IPS-NIHi7 (cell line): Measurements from ENCODE around the gene FMN1.
"Not testable (repeated sequence)": the region's sequence is repeated elsewhere in the genome, so short reads cannot be mapped to it uniquely, and the experiment has no call there.

Source experiments
- DNase-seq: peaks from one replicate; pipeline ENCODE4 v3.0.0; 2012; ENCODE audit warnings: mixed read lengths; ENCODE audit errors: extremely low spot score

Gene FMN1

GRCh38 chr15:33089878-33090757, 104.4 kb downstream of the FMN1 start:
- DNase-seq: no peak

DNA sequence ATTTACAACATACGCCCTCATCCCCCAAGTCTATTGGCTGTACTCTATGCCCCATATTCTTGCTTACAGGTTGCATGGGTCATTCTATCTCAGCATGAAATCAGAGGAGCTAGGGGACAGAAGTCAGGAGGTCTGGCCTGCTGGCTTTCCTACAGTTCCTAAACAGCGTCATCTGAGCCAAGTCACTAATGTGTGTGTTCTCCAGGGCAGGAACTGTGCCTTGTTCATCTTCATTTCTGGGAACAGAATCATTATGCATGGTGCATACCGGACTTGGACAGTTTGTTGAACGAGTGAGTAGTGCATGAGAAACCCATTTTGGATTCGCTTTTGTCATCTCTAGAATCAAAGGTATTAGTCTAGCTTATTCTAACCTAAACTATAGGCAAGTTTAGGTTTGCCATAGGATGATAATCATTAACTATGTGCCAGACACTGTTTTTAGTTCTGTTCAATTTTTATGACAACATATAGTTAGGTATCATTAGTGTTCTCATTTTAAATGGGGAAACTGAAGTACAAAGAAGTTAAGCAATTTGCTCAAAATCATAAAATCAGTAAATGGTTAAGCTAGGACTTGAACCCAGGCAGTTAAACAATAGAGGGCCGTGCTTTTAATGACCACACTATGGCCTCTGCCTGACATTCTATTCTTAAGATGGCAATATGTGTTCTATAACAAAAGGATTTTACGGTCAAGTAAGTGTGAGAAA, 105.2 kb downstream of the FMN1 start:
- DNase-seq: no peak

- peak; percentile 40 for DNase-seq
Observed at GRCh38 chr15:33086500-33087121, 107.9 kb downstream of the FMN1 start.

DNA sequence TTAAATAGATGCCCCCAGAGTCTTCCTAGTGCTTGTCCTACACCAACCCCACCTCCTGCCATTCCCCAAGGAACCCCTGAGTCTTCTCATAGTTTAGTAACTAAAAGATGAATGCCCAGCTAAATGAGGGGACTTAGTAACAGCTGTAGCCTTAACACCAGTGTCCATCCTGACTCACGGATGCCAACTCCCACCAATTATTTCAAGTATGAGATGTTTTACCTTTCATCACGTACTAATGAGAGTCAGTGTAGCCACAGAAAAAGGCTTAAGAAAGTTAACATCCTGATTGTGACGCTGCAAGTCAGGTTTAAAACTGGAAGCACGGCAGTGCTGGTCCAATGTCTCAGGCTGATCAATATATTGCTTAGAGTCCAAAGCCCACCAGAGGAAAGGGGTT, 109.9 kb downstream of the FMN1 start:
- DNase-seq: no peak

GRCh38 chr15:33083232-33084081, 111.1 kb downstream of the FMN1 start:
- no peak for DNase-seq

GRCh38 chr15:33080006-33080405, 114.5 kb downstream of the FMN1 start:
- DNase-seq: no peak

DNA sequence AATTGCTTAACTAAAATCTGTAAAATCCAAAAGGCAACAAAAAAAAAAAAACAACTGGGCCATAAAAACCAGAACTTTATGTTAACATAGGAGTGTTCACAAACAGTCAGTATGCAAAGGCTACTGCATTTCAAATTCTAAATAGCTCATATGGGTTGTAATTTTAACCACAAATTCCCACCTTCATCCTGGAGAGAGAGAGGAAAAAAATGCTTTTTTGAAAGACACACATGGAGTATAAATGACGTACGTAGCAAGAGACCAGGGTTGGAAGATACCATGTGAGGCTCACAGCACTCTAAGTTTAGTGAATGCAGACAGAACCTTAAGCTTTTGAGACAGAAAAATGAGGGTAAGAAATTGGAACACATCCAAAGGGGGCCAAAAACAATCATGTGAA, 115.9 kb downstream of the FMN1 start:
- no peak for DNase-seq

GRCh38 chr15:33076937-33077336, 117.6 kb downstream of the FMN1 start:
- DNase-seq: no peak

- DNase-seq: peak; percentile 54
Observed at GRCh38 chr15:33074942-33075341, 119.6 kb downstream of the FMN1 start.

DNA sequence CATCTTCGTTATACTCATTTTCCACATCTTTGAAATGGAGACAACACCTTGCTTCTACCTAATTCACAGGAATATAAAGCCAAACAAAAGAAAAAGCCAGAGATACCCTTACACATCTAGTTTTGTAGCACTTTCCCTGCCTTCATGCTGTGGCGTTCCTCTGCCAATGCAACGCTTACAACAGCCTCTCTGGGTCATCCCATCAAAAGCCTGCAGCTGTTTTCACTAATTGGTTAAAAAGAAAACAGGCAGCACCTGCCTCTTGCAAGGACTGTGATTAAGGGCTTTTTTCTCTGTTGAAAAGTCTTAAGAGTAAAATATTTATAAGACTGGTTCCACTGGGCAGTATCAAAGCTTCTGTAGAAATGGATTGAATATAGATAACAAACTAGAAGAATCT, 120.3 kb downstream of the FMN1 start:
- DNase-seq: no peak

DNA sequence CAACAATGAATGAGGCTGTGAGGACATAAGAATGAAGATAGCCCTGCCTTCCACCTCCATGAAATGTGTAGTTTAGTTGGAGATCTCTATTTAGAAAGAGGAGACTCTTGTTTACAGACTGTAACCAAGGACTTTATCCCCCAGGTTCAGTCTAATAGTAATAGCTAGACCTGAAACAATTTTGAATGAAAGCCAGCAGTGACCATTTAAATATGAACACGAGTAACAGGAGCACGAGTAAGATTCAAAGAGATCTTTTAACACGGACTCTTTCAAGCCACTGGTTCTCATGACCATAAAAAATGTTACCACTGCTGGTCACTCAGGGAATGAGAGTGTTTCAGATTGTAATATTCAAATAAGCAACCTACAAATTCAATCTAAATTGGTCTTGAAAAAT, 123.1 kb downstream of the FMN1 start:
- no peak for DNase-seq

DNA sequence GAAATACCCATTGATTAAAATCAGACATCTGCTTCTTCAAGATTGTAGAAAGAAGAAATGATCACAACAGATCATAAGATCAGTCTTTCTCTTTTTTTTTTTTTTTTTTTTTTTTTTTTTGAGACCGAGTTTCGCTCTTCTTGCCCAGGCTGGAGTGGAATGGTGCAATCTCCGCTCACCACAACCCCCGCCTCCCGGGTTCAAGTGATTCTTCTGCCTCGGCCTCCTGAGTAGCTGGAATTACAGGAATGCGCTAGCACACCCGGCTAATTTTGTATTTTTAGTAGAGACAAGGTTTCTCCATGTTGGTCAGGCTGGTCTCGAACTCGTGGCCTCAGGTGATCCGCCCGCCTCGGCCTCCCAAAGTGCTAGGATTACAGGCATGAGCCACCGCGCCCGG, 124.6 kb downstream of the FMN1 start:
- DNase-seq: not testable (repeated sequence)

DNA sequence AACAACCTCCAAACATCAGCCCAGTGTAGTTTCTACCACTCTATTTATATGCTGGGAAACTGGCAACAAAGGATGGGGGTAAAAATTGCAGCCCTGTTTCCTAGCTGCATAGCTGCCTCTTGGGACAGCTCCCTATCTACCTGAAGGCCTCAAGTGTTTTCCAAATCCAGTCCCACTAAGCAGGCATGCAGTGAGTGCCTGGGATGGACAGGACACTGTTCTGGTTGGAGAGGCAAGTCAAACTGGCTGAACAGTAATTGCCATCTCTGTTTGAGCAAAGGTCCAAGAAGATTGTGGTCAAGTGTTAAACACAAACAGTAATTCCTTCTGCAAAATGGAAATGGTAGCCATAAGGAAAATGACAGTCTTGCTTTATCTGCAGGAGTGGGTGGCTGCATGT, 125.4 kb downstream of the FMN1 start:
- no peak for DNase-seq

DNA sequence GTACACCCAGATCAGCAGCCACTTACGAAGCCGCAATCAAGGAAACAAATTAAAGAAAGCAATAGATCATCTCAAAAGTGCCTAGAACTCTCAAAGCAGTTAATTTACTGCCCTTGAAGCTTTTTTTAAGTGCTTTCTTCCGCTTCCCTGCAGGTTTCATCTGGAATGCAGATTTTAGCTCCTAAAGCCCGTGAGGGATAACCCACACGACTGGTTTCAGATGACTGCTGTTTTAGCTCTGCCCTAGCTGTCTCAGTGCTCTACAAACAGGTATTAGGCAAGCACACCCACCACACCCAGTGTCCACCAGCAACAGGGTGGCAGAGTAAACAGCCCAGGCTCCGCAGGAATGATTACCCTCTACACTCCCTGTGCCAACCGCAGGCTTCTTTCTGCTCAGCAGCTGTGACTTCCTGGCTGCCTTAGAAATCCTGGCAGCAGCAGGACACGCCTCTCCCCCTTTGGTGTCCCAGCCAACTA, 126.0 kb downstream of the FMN1 start:
- DNase-seq: peak; percentile 55

- peak; percentile 68 for DNase-seq
Observed at GRCh38 chr15:33068007-33068481, 126.5 kb downstream of the FMN1 start.

DNA sequence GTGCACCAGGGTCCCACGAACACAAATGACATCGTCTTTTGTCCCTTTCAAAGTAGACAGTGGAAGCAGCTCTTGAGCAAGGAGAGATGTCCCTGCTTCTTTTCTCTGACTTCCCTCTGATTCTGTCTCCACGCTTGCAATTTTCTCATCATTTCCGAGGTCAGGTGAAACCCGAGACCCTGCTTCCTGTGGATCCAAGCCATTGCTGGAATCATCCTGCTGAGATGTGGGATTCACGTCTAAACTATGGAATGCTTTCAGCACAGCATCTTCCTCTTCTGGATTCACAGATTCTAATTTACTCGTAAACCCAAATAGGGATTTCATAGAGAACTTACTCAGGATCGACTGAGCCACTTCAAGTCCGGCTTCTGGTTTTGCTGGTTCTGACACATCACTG, 127.1 kb downstream of the FMN1 start:
- DNase-seq: no peak

DNA sequence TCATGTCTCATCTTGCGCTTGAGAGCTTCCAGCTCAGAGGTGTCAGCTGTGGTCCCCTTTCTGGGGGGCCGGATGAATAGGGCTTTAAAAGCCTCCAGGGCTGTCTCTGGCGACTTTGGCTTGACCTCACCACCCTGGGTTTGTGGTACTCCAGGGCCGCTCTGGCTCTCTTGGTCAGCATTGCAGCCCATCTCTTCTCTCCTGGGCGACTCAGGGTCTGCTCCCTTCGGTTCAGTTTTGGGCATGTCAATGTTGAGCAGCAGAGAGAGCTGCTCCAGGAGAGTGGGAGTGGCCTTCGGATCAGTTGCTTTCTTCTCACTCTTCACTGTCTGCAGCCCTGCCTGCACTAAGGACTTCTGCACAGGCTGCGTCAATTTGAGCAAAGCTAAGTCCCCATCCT, 127.9 kb downstream of the FMN1 start:
- DNase-seq: no peak

- no peak for DNase-seq
Observed at GRCh38 chr15:33064878-33065277, 129.6 kb downstream of the FMN1 start.

- DNase-seq: no peak
Observed at GRCh38 chr15:33059184-33059583, 135.3 kb downstream of the FMN1 start.

DNA sequence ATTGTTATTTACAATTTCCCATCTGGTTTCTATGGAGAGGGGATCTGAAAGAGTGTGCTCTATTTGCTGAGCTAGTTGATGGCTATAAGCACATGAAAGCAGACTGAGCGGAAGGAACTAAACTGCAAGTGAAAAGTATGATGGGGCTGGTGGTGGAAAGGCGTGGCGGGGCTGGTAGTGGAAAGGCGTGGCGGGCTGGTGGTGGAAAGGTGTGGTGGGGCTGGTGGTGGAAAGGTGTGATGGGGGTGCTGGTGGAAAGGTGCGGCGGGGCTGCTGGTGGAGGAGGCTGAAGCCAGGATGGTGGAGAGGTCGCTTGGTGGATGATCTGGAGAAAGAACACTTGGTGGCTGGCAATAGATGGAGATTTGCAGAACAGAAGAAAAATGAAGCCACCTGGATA, 136.7 kb downstream of the FMN1 start:
- no peak for DNase-seq

DNA sequence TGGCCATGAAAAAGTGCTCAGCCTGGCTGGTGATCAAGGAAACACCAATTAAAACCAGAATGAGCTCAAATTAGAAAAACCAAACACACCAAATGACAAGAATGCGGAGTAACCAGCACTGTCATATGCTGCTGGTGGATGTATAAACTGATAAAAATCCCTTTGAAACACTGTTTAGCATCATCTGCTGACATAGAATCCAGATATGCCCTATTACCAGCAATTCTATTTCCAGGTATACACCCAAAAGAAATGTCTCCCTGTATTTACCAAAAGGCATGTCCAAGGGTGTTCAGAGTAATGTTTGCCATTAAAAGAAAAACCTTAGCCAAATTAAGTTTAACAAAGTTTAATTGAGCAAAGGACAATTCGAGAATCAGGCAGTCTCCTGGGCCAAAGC, 138.6 kb downstream of the FMN1 start:
- no peak for DNase-seq

DNA sequence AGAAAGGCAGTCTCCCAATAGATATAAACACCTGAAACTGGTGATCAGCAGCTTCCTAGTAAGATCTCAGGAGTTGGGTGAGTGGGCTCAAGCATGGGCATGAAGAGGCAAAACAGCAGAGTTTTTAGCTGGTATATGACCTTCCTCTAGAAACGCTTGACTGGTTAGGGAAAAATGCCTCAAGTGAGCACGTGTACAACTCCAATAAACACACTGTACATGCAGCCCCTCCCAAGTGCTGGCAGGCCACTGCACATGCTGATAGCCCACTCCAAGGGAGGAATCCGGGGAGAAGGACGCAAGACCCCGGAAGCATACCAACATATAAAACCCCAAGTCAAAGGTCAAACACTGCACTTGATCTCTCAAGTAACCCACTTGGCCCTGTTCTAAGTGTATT, 143.0 kb downstream of the FMN1 start:
- DNase-seq: no peak
